Fibroblast of the aortic adventitia (primary cell): ENCODE measurements around the gene WWC2. TPM values are rescaled to one million over a fixed set of nuclear protein-coding genes. Genes with fewer than 3 reads are reported as not detected.
"Not testable (repeated sequence)": the region's sequence is repeated elsewhere in the genome, so short reads cannot be mapped to it uniquely, and the experiment has no call there.

Experiments
- DNase-seq: peaks from one replicate; pipeline ENCODE4 v3.0.0-alpha.2; 2010; ENCODE audit warnings: low read depth
- H3K4me3 ChIP-seq: 2 replicates; pipeline ENCODE4 v1.5.1; 2011; ENCODE audit warnings: low read depth, mild to moderate bottlenecking, control low read depth, low read length, moderate library complexity
- total RNA-seq: library from RNA; depleted of rRNA; stranded (reverse); fragments of >200 nt; gene quantifications from 2 replicates; pipeline ENCODE4 v1.2.3, GENCODE V29; 2012; ENCODE audit warnings: low replicate concordance
- TF ChIP-seq, protein P1 (sequence below): IDR thresholded peaks from 2 replicates; pipeline ENCODE4 v1.5.1; 2011; ENCODE audit warnings: mild to moderate bottlenecking, low read length, control low read depth, inconsistent platforms; ENCODE audit not compliant: insufficient read depth

WWC2 gene
- total RNA-seq, 1 donor = 21.5 TPM

DNA sequence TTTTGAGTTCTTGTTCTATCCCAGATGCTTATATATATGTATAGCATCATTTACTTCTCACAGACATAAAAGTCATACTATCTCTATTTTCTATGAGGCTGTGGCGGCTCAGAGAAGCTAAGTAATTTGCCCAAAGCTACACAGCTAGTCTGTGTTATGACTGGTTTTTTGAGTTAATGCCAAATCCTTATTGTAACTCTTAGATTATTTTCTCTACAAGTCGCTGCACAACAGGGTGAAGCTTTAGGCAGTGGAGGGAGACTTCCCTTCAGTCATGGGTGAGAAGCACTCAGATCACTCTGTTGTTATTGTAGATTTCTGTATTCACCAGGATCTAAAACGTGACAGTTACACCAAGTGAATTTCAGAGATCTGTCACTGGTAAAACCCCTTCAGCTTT lies 48.1 kb downstream of the WWC2 start:
- no peak overlapping the region for H3K4me3 ChIP-seq
- no peak for DNase-seq
- TF ChIP-seq, protein P1, sequence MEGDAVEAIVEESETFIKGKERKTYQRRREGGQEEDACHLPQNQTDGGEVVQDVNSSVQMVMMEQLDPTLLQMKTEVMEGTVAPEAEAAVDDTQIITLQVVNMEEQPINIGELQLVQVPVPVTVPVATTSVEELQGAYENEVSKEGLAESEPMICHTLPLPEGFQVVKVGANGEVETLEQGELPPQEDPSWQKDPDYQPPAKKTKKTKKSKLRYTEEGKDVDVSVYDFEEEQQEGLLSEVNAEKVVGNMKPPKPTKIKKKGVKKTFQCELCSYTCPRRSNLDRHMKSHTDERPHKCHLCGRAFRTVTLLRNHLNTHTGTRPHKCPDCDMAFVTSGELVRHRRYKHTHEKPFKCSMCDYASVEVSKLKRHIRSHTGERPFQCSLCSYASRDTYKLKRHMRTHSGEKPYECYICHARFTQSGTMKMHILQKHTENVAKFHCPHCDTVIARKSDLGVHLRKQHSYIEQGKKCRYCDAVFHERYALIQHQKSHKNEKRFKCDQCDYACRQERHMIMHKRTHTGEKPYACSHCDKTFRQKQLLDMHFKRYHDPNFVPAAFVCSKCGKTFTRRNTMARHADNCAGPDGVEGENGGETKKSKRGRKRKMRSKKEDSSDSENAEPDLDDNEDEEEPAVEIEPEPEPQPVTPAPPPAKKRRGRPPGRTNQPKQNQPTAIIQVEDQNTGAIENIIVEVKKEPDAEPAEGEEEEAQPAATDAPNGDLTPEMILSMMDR = no peak

DNA sequence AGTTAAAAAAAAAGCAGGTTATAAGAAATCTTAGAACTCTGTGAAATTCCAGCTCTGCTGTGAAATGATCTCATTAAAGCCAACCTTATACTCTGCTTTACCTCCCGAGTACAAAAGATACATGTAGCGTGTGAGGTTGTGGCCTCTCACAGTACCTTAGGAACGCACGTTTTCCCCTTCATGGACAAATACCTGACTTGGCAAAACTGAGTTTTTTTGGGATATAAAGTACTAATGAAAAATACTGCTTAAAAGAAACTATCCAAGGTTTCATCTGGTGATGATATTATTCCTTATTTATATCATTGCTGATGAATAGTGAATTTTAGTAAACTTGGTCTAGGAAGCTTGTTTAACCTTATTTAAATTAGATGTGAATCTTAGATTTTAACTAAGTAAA lies 48.9 kb downstream of the WWC2 start:
- TF ChIP-seq, protein P1 = no peak
- no peak for DNase-seq

DNA sequence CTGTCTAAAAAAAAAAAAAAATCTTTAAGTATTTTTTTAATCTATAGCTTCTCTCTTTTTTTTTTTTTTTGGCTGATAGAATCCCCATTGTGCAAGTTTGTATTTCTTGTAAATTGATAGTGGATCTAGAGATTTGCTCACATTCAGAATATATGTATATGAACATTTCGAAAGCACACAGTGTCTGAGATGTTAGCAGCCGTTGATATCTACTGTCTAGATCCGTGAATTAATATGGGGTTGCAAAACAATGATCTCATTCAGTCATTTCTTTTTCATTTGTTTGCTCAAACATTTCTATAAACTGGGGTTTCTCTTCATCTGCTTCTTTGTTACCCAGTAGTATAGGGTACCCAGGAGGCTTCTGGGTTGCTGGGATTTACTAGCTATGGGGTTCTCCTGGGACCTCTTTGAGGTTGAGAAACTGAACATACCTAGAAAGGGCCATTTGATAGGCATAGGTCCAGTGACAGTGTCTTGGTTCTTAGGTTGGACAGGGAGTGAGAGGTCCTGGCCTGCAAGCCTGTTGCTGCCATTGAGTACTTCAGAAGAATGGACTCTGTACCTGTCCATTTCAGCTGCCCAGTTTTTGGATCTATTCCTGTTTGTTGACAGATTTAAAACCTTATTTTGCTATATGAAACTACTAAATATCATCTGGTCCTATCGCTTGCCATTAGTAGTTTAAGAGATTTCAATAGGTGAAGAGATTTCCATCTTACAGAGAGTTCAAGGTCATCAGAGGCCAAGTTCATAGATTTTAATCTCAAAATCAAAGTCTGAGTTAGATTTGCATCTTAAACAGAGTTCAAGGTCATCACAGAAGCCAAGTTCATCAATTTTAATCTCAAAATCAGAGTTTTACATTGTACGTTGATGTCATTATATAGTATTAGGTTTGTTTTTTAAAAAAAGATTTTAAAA lies 50.8 kb downstream of the WWC2 start:
- H3K4me3 ChIP-seq = no peak overlapping the region
- DNase-seq = no peak
- TF ChIP-seq, protein P1 = no peak

More for the DNA sequence above, 48.9 kb downstream of the WWC2 start:
- H3K4me3 ChIP-seq = no peak overlapping the region

DNA sequence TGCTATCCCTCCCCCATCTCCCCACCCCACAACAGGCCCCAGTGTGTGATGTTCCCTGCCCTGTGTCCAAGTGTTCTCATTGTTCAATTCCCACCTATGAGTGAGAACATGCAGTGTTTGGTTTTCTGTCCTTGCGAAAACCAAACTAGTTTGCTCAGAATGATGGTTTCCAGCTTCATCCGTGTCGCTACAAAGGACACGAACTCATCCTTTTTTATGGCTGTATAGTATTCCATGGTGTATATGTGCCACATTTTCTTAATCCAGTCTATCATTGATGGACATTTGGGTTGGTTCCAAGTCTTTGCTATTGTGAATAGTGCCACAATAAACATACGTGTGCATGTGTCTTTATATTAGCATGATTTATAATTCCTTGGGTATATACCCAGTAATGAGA lies 51.6 kb downstream of the WWC2 start:
- DNase-seq, H3K4me3 ChIP-seq: not testable (repeated sequence)

DNA sequence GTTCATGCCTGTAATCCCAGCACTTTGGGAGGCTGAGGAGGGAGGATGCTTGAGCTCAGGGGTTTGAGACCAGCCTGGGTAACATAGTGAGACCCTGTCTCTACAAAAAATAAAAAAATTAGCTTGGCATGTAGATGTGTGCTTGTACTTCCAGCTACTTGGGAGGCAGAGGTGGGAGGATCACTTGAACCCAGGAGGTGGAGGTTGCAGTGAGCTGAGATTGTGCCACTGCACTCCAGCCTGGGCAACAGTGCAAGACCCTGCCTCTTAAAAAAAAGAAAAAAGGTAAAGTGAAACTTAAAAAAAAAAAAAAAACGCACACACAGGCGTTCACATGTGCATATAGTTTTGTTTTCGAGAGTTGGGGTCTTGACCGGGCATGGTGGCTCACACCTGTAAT lies 53.2 kb downstream of the WWC2 start:
- not testable (repeated sequence) for H3K4me3 ChIP-seq, DNase-seq

DNA sequence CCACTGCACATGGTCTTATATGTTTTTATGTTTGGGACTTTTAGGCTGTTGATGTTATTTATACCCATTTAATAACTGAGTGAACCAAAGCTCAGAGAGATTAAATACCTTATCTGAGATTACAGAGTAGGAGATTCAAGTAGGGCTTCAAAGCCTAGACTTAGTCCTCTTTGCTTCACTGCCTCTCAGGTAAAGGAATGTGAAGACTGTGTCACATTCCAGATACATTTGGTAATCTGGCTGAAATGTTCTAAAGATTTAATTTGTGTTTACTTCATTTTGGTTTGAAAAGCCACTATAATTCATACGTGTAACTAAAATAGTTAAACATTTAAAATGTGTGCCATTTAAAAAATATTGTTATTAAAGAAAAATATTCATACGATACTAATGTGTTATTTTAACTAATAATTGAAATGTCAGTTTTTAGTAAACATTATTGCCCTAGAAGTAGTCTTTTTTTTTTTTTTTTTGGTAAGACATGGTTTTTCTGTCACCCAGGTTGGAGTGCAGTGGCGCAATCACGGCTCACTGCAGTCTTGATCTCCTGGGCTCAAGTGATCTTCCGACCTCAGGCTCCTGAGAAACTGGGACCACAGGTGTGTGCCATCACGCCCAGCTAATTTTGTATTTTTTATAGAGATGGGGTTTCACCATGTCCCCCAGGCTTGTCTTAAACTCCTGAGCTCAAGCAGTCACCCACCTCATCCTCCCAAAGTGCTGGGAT lies 54.3 kb downstream of the WWC2 start:
- no peak overlapping the region for H3K4me3 ChIP-seq
- no peak for DNase-seq
- TF ChIP-seq, protein P1 = no peak

DNA sequence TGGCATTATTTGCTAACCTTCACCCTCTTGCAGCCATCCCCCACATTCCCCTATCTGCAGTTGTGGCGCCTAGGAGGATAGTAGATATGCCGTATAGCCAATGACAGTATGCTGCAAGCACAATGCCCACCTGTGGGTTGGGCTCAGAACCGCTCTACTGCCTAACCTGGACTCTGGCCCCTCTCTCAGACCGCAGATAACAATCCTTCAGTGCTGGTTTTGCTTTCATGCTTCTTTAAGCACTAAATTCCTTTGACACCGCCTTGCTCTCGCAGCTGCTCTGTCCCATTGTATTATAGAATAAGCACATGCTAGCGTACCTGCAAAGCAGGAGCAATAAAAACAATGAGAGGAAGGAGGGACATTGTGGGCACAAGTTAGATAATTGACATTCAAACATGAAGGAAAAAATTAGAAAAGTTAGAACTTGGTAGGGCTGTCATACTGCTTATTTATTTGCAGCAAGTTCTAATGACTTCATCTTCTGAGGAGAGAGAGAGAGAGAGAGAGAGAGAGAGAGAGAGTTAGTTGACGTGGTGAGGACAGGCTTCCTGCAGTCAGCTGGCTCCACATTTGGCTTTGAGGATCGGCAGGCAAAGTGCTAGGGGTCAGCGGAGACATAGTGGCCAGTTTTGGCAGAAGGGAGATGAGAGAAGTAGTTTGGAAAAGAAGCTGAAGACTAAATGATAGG lies 55.8 kb downstream of the WWC2 start:
- DNase-seq = no peak
- no peak overlapping the region for H3K4me3 ChIP-seq
- TF ChIP-seq, protein P1 = no peak
